ENCODE results near the gene UBE2K. TPM values are rescaled to one million over a fixed set of nuclear protein-coding genes. Genes with fewer than 3 reads are reported as not detected.

The UBE2K gene
- total and polyA plus RNA-seq, 2 of the 13 experiments (the other 11 are each of a cell fraction or from before 2014, with no cell fraction given), result 36.2 to 81.0 TPM

DNA sequence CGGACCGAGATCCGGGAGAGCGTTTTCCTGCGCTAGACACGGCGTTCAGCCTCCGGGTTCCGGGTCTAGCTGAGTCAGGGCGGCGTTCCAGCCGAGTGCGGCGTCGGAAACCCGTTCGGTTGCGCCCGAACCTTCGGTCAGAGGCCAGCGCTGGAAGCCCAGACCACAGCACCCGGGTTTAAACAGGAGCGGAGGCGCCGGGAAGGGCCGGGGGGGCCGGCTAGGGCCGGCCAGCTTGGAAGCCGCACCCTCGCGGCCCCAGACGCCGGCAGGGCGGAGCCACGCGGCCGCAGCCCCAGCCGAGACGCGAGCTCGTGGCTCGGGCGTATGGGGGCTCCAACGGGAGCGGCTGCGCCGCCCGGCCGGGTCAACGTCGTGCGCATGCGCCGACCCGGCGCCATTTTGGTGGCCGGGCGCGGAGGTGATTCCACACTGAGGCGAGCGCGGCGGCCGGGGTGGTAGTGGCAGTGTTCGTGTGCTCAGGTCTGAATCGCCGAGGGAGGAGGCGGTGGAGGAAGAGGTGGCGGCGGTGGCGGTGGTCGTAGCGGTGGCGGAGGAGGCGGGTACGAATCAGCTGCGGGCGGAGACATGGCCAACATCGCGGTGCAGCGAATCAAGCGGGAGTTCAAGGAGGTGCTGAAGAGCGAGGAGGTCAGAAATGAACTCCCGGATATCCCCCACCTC lies at the start of gene UBE2K (continued):
- TF ChIP-seq ZNF607 (CRISPR knock-in tag; IDR thresholded peaks at IDR 0.05; ENCODE audit: borderline replicate concordance), result peak; percentile 69; the same call in 1 of the 2 replicates
- TF ChIP-seq, protein P1, sequence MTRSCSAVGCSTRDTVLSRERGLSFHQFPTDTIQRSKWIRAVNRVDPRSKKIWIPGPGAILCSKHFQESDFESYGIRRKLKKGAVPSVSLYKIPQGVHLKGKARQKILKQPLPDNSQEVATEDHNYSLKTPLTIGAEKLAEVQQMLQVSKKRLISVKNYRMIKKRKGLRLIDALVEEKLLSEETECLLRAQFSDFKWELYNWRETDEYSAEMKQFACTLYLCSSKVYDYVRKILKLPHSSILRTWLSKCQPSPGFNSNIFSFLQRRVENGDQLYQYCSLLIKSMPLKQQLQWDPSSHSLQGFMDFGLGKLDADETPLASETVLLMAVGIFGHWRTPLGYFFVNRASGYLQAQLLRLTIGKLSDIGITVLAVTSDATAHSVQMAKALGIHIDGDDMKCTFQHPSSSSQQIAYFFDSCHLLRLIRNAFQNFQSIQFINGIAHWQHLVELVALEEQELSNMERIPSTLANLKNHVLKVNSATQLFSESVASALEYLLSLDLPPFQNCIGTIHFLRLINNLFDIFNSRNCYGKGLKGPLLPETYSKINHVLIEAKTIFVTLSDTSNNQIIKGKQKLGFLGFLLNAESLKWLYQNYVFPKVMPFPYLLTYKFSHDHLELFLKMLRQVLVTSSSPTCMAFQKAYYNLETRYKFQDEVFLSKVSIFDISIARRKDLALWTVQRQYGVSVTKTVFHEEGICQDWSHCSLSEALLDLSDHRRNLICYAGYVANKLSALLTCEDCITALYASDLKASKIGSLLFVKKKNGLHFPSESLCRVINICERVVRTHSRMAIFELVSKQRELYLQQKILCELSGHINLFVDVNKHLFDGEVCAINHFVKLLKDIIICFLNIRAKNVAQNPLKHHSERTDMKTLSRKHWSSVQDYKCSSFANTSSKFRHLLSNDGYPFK (CRISPR knock-in tag; IDR thresholded peaks at IDR 0.05; ENCODE audit: borderline replicate concordance), result peak; percentile 73
- TF ChIP-seq ZNF780A (CRISPR knock-in tag; IDR thresholded peaks at IDR 0.05), result no peak; the same call in 1 of the 2 replicates
- TF ChIP-seq ZNF720 (CRISPR knock-in tag; IDR thresholded peaks at IDR 0.05), result no peak
- peak; percentile 82; the same call in 1 of the 2 replicates for TF ChIP-seq IRX3 (CRISPR knock-in tag; IDR thresholded peaks at IDR 0.05; ENCODE audit: borderline replicate concordance, low read depth)
- TF ChIP-seq, protein P2, sequence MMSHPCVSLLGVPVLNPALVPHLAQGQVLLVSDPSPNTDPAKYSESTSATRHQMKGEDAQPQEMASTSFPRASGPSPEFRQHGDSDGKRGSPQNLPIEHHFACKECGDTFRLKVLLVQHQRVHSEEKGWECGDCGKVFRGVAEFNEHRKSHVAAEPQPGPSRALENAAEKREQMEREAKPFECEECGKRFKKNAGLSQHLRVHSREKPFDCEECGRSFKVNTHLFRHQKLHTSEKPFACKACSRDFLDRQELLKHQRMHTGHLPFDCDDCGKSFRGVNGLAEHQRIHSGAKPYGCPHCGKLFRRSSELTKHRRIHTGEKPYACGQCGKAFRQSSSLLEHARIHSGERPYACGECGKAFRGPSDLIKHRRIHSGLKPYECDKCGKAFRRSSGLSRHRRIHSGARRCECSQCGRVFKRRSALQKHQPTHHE (CRISPR knock-in tag; IDR thresholded peaks at IDR 0.05; ENCODE audit: borderline replicate concordance), result 0 out of 2 replicates have a peak, but pooled peaks have one; percentile 11
- TF ChIP-seq, protein P3, sequence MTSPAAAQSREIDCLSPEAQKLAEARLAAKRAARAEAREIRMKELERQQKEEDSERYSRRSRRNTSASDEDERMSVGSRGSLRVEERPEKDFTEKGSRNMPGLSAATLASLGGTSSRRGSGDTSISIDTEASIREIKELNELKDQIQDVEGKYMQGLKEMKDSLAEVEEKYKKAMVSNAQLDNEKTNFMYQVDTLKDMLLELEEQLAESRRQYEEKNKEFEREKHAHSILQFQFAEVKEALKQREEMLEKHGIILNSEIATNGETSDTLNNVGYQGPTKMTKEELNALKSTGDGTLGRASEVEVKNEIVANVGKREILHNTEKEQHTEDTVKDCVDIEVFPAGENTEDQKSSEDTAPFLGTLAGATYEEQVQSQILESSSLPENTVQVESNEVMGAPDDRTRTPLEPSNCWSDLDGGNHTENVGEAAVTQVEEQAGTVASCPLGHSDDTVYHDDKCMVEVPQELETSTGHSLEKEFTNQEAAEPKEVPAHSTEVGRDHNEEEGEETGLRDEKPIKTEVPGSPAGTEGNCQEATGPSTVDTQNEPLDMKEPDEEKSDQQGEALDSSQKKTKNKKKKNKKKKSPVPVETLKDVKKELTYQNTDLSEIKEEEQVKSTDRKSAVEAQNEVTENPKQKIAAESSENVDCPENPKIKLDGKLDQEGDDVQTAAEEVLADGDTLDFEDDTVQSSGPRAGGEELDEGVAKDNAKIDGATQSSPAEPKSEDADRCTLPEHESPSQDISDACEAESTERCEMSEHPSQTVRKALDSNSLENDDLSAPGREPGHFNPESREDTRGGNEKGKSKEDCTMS (CRISPR knock-in tag; conservative IDR thresholded peaks at IDR 0.05), result no peak
- no peak for TF ChIP-seq ZNF713 (CRISPR knock-in tag; IDR thresholded peaks at IDR 0.05)
- TF ChIP-seq RFXAP (CRISPR knock-in tag; IDR thresholded peaks at IDR 0.05; ENCODE audit: borderline replicate concordance), result no peak; the same call in 1 of the 2 replicates
- no peak for TF ChIP-seq GPN1 (CRISPR knock-in tag; IDR thresholded peaks at IDR 0.05; ENCODE audit: borderline replicate concordance)
- no peak for TF ChIP-seq ZKSCAN1 (IDR thresholded peaks at IDR 0.05; ENCODE audit: low read length)
- TF ChIP-seq, protein P4, sequence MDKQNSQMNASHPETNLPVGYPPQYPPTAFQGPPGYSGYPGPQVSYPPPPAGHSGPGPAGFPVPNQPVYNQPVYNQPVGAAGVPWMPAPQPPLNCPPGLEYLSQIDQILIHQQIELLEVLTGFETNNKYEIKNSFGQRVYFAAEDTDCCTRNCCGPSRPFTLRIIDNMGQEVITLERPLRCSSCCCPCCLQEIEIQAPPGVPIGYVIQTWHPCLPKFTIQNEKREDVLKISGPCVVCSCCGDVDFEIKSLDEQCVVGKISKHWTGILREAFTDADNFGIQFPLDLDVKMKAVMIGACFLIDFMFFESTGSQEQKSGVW (CRISPR knock-in tag; IDR thresholded peaks at IDR 0.05; ENCODE audit: borderline replicate concordance), result no peak
- no peak for TF ChIP-seq TRIM24 (CRISPR knock-in tag; IDR thresholded peaks at IDR 0.05)
- TF ChIP-seq, protein P5, sequence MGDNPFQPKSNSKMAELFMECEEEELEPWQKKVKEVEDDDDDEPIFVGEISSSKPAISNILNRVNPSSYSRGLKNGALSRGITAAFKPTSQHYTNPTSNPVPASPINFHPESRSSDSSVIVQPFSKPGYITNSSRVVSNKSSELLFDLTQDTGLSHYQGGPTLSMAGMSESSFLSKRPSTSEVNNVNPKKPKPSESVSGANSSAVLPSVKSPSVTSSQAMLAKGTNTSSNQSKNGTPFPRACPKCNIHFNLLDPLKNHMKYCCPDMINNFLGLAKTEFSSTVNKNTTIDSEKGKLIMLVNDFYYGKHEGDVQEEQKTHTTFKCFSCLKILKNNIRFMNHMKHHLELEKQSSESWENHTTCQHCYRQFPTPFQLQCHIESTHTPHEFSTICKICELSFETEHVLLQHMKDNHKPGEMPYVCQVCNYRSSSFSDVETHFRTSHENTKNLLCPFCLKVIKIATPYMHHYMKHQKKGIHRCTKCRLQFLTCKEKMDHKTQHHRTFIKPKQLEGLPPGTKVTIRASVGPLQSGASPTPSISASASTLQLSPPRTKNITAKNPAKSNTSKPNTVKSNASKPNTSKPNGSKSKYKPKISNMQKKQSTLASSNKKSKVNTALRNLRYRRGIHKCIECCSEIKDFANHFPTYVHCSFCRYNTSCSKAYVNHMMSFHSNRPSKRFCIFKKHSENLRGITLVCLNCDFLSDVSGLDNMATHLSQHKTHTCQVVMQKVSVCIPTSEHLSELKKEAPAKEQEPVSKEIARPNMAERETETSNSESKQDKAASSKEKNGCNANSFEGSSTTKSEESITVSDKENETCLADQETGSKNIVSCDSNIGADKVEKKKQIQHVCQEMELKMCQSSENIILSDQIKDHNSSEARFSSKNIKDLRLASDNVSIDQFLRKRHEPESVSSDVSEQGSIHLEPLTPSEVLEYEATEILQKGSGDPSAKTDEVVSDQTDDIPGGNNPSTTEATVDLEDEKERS (CRISPR knock-in tag; IDR thresholded peaks at IDR 0.05), result 0 out of 2 replicates have a peak, but pooled peaks have one; percentile 14
- TF ChIP-seq ZNF556 (CRISPR knock-in tag; IDR thresholded peaks at IDR 0.05; ENCODE audit: borderline replicate concordance), result no peak

All from HepG2 (cell line).